ENCODE measurements around the gene CHST3.
"Not testable (repeated sequence)": the region's sequence is repeated elsewhere in the genome, so short reads cannot be mapped to it uniquely, and the experiment has no call there.

Gene CHST3

DNA sequence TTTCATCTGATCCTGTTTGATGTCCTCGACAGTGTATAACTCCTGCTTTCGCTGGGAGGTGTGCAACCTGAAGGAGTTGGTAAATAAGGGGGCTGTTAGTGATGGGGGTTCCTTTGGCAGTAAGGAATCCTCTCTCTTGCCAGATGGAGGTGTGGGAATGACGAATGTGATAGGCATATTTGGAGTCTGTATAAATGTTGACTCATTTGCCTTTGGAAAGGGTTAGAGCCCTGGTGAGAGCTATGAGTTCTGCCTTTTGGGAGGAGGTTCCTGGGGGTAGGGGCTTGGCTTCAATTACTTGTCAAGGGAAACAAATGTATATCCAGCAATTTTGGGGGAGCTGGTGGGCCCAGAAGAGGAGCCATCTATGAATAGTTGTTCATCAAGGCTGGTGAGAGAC is 11.4 kb upstream of the CHST3 start:
- no peak for DNase-seq

DNA sequence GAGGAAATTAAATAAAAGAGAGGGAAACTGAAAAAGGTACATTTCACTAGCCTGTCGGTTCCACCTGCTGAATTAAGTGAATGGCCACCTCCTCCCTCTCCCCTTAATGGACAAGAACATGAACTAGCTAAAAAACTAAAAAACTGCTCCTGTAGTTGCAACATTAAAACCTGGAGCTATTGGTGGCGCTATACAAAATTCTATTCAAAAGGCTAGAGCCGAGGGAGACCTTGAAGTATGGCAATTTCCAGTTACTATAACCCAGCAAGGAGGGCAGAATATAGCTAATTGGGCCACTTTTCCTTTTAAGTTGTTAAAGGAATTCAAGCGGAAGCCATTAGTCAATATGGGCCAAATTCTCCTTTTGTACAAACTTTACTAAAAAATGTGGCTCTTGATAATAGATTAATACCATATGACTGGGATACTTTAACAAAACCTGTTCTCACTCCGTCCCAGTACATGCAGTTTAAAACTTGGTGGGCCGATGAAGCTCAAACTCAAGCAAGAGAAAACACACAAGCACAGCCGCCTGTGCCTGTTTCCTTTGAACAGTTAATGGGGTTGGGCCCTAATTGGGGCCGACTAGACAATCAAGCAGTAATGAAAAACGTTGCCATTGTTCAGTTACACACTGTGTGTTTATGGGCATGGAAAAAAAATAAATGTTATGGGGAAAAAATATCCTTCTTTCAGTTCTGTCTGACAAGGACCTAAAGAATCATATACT is 6.5 kb upstream of the CHST3 start:
- no peak for DNase-seq

DNA sequence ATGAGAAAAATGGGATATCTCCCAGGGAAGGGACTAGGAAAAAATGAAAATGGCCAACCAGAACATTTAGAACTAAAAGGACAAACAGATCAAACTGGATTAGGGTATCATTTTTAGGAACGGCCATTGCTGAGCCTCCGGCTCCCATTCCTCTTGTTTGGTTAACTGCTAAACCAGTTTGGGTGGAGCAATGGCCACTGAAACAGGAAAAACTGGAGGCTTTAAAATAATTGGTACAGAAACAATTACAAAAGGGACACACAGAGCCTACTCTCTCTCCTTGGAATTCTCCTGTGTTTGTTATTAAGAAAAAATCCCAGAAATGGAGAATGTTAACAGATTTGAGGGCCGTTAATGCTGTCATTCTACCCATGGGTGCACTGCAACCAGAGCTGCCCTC is 4.7 kb upstream of the CHST3 start:
- no peak for DNase-seq

DNA sequence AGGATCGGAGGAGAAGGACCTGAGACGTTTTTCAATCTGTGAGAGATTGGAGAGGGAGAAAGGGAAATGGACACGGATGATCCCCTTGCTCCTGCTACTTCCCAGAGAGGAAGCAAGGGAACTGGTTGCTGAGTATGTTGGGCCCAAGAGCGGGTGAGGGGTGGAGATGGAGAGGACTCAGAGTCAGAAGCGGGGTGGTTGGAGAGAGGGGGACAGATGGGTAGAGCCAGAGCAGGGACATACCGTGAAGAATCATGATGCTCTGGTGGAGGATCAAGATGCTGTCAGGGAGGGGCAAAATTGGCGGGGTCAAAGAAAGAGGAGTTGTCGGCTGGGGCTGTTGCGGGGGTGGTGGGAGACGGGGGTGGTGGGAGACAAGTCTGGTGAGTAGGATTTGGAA is 2.4 kb upstream of the CHST3 start:
- no peak for DNase-seq

DNA sequence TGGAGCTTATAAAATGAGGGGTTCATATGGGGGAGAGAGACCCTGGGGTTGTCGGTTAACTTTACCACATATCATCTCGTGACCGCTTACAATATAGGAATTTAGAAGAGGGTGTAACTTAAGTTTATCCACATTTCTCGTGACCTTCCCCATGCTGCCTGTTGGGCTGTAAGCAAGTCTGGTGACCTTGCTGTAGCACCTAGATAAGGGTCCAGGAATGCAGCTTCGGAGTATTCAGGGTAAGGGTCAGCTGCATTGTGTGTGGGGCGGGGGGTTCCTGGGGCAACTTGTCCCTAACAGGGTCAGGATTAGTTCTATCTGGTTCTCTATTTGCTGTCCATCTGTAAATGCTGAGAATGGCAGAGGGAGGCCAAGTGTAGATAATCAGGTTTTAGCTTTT is 1.3 kb upstream of the CHST3 start:
- DNase-seq, result no peak

DNA sequence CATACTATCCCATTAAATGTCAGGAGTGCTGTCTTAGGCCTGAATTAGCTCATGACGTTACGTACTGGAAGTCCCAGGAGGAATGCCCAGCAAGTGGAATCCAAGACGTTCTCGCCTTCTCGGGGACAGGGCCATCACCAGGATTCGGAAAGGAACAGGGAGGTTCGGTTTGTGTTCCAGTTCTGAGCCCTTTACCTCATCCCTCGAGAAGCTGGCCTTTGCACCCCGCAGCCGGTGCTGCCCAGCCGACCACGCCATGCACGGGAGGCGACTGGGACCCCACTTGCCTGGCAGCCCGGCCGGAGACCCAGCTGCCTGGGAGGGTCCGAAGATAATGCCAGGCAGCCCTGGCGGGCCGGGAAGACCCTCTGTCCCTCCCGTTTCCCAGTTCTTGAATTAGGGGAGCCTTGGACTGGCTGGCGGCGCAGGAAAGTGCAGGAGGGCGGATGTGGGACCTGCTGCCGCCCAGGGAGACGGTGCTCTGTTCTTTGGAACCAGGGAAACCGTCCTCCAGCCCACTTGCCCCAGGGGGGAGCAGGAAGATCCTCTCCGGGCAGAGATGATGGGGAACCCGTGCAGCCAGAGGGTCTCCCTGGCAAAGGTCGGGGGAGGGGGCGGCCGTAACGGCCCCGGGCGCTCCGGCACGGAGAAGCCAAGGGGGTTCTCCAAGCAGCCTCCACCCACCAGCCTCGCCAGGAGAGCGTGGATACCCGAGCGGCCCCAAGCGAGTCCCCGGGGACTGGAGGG is 671 bp upstream of the CHST3 start:
- DNase-seq, result peak; percentile 64

DNA sequence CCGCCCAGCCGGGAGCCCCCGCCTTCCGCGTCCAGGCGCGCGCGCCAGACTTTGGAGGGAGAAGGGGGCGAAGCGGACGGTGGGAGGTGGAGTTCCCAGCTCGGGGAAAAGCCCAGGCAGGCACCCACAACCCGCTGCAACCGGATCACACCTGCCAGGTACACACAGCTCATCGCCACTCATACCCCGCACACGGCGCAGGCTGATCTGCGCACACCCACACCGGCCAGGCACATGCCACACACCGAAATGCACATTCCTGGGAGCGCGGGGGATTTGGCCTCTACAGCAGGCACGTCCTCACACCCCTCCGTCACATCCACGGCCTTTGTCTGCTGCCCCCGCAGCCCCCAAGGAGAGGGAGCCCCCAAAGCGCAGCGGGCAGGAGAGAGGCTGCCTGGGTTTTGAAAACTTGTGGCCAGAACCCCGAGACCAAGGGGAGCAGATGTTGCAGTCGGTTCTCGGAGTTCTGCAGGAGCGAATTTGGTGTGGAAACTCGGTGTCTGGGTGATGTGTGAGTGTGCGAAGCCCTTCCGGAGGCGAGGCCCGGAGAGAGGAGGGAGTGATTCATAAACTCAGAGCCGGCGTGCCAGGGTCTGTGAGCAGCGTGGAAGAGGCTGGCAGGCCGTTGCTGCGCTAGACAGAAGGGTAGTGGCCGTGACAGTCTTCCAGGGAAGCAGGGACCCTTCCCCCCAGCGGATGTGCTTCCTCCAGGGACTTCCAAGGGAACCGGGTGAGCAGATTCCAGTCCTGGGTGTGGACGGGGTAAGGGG is 734 bp downstream of the CHST3 start:
- peak; percentile 78 for DNase-seq

DNA sequence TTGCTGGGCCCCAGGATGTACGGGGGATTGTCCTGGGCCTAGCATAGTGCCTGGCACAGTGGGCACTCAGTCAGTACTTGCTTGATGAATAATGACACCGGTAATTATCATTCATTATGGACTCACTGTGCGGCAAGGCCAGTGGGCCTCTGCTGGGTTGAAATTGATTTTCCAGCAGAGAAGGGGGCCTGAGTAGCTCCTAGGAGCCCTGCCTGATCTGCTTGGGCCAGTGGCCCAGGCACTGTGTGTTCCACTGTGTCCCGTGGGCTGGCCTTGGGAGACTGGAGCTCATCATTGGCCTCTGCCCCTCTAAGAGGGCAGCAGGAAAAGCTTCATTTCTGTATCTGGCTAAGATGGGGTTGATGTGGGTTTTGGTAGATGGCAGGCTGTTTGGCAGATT is 1.4 kb downstream of the CHST3 start:
- DNase-seq, result no peak

DNA sequence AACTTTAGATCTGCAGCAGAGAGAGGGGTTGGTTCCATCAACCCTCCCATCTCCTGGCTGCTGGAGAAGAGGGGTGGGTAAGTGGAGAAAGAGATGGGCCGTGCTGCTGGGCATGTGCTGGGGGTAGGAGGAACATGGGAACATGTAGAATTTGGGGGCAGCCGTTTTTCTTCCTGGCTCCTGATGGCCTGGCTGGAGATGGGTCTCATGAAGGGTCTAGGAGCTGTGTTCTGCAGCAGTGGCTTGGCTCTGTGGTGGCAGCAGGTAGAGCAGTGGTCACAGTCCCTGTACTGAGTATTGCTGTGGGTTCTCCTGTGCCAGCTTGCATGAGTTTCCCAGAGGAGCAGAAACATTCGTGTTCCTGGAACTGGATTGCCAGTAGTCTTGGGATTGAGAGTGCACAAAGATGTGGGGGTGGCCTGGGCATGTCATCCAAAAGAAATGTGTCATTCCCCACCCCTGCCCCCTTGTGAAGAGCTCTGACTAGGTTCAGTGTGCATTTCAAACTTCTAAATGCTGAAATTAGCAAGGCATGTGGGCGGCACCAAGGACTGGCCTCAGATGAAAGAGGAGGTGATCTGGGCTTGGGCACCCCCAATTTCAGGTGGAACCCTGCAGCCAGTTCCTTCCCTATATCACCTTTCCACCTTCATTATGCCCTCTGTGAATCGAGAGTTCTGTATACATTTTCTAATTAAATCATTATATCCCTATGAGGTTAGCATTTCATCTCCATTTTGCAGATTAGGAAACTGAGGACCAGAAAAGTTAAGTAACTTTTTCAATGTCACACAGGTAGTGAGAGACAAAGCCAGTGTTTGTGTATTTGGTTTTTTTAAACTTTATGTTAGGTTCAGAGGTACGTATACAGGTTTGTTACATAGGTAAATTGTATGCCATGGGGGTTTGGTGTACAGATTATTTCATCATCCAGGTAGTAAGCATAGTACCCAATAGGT is 2.1 kb downstream of the CHST3 start:
- no peak for DNase-seq

DNA sequence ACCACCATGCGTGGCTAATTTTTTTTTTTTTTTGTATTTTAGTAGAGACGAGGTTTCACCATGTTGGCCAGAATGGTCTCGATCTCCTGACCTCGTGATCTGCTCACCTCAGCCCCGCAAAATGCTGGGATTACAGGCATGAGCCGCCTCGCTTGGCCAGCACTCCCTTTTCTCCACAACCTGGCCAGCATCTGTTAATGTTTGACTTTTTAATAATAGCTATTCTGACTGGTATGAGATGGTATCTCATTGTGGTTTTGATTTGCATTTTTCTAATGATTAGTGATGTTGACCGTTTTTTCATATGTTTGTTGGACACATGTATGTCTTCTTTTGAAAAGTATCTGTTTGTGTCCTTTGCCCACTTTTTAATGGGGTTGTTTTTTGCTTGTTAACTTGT is 3.8 kb downstream of the CHST3 start:
- DNase-seq, result not testable (repeated sequence)

DNA sequence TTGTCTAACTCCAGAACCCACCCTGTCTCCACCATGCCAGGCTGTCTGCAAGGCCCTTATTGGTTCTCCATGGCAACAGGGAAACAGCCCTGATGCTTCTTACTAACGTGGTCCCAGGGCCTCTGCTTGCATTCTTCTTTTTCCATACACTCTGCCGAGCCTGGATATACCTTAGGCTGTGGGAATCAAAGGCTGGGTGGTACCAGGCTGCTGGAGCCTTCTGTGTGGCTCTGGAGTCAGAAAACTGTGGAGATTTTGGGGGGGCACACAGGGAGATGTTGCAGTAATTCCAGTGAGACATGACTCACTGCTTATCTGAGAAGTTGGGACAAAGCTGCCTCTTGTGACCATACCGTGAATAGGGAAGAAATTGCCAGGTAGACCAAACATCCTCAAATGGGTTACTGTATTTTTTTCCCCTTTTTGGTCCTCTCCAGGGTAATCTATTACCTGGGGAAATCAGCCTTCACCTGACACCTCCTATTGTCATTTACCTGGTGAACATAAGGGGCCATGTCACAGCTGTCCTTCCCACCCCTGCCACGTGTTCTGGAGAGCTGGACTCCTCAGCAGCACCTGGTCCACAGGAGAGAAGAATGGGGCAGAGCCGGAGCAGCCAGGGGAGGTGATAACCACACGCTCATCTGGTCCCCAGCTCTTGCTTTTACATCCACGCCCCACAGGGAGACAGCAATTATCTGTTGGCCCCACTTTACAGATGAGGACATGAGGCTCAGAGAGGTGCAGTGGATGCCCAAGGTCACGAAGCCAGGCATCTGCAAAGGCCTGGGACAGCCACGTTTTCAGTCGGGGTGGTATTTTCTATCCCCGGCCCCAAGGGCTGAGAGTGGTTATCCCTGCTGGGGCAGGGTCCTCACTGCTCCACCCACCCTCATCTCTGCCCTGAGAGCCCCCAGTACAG is 4.6 kb downstream of the CHST3 start:
- DNase-seq, result peak; percentile 60

DNA sequence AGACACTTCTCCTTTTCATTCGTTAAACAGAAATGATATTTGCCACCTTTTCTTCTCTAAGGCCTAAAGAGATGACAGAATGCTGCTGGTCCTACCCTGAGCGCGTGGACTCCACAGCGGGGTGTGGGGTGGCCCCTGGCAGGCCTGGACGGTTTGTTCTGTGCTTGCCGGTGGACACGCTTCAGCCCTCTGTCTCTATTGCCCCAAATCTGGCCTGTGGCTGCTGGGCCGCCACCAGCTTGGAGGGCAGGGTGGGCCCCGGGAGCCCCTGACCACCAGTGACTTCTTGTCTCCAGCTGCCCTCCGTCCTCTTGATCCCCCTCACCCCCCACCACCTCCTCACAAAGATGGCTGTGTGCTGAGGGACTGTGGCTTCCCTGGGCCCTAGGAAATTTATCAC is 5.7 kb downstream of the CHST3 start:
- DNase-seq, result no peak

DNA sequence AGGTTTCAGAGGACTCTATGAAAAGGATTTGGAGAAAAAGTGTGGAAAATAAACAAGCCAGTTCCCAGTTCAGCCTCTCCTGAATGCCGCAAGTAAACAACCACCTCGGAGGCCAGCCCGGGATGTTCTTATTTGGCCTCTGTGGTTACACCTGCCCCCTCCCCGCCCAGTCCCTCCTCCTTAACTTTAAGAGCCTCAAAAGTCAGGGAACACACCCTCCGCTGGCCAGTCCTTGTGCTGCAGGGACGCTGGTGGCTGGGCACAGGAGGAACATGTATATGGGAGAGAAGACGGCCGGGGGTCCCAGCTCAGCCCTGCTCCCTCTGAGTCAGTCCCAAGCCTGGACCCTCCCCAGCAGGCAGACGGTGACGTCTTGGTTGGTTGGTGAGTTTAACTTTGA is 6.1 kb downstream of the CHST3 start:
- peak; percentile 81 for DNase-seq

DNA sequence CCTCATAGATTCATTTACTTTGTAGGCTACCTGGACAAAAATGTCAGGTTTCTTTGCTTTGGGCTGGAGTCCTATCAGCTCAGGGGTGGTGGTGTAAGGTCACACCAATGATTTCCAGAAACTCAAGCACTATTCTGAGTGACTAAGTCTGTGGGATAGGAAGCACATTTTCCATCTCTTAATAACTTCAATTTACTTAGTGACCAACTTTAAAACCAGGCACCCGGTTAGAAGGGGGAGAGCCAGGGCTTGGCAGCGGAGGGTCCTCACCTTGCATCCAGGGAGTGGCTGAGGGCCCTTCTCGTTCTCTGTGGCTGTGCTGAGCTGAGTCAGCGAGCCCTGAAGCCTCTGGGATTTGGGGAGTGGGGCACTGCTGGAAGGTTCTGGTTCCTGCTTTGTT is 6.7 kb downstream of the CHST3 start:
- no peak for DNase-seq

DNA sequence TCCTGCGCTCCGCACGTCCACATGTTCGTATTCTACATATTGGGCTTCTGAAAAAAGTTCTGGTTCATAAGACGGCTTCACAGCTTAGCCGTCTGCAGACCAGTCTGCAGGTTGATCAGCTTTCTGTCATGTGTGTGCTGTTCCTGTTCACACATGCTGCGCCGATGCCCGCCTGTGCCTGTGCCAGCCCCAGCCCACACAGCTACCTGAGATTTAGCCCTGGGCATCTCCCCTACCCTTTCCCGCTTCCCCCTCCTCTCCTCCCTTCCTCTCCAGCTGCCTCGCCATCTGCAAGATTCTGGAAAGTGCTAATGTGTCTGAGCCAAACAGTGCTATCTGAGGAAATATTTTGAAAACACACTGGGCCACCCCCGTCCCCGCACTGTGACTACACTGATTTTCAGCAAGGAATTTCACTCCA is 7.1 kb downstream of the CHST3 start:
- no peak for DNase-seq

DNA sequence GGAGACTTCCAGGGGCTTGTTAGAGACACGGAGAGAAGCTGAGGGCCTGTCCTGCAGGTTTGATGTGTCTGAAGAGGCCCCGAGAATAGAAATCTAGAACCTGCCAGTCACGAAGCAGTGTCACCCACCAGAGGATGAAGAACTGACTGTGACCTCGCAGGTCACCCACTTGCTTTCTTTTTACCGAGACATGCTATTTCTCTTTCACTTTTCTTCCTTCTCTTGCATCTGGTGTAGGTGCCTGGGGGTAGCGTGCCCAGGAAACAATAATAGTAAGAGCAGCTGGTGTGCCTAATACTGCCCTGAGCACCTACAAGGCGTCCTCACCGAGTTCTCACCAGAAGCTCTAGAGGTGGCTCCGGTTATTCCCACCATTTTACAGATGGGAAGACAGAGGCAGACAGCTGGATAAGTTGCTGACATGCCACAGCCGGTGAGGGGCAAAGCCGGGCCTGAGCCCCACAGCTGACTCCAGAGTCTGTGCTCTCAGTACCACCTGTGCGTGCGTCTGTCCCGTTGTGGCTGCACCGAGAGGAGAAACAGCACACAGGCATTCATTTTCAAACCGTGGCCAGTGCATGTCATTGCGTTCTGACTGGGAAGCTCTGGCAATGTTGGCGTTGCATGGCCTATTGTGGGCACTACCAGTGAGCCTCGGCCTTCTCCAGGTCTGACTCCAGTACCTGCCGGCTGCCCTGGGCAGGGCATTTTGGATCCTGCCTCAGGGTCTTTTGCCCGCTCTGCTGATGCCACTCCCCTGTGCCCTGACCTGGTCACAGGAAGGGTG is 7.8 kb downstream of the CHST3 start:
- no peak for DNase-seq

DNA sequence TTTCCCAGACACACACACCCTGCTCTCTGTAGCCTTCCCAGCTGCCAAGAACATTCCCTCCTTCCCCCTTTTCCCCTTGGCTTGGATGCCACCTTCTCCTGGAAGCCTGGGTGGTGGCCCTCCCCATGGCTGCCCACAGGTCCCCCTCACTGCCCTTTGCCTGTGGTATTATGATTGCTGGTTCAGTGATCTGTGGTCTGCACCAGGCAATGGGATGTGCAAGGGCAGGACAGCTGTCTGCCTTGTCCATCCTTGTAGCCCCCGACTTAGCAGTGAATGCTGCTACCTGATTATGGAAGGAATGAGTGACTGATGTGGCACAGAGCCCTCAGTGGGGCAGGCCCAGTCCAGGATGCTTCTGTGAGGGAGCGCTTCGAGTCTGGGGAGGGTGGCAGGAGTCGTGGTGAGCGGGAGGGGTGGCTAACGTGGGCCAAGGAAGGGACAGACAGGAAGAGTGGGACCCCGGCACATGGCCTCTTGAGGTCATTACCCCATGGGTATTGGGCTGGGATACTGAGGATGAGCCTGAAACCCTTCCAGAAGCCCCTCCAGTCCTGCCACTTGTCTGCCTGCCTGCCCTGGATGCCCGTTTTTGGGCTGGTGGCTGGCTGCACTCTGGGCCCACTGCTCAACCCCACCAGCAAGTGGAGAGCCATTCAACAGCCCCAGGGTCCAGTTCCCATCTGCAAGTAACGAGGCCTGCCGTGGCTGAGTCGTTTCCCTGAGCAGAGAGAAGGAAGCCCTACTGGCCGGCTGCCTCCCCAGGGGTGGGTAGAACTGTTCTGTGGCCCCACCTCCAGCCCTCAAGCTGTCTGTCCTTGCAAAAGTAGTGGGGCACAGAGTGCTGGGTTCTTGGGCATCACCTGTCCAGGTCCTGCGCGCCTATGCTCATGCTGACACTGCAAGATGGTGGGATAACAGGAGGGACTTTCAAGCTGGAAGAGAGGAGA is 8.8 kb downstream of the CHST3 start:
- no peak for DNase-seq

DNA sequence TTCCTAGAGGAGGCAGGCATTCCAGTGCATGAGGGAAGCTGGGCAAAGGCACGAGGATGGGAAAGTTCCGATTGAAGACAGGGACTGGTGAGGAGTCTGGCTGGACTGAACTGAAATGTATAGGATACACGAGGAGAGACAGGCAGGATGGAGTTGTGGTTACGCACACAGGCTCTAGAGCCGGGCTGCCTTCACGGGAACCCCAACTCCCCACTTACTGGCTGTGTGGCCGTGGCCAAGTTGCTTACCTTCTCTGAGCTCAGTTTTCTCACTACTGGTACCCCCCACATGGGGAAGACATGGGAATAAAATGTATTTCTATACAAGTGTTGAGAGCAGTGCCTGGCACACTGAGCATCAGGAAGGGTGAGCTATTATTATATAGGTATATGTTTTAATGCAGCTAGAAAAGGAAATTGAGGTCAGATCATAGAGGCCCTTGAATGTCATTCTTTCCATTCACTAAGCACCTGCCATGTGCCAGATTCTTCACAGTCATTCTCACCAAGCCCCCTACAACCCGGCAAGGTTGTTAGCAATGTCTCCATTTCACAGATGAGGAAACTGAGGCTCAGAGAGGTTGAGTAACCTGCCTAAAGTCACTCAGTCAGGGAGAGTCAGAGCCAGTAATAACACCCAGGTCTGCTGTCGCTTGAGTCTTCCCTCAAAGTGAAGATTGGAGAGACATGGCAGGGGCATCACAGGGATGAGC is 9.7 kb downstream of the CHST3 start:
- no peak for DNase-seq

DNA sequence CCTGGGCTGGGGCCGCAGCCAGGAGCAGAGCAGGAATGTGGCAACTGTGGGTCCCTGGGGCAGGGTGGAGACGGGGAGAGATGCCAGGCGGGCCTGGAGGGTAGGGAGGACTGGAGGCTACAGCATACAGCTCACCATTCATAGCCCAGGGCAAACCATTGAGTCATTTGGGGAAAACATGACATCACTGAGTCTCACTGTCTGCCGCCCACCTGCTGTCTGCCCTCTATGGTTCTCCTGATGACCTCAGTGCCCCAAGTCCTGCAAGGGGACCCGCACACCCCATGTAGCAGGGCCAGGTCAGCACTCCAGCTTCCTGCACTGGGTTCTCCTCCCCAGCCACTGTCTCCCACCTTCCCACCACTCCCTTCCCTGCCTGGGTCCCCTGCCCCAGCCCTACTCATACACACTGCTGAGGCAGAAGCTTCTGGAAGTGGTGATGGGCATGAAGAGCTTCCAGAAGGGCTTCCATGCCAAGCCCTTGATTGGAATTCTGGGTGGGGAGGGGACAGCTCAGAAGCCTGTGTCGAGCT is 10.4 kb downstream of the CHST3 start:
- peak; percentile 71 for DNase-seq
